Right lobe of liver (tissue), 4 donors: ENCODE results near the gene APP.

Experiments used
- POLR2A ChIP-seq: fragments of 450-650 bp; IDR thresholded peaks from one replicate; pipeline ENCODE4 v1.6.1; 2017; ENCODE audit warnings: antibody characterized with exemption, mild to moderate bottlenecking
- TF ChIP-seq, protein P1 (sequence below), 4 donors: fragments of 200-600 bp in 3 of 4; fragments of 450-650 bp in 1 of 4; IDR thresholded peaks; one replicate each; pipeline versions ENCODE4 v1.5.1 to v1.8.0; 2016 to 2022; ENCODE audit warnings: antibody characterized with exemption in 4 of 4, mild to moderate bottlenecking in 2 of 4
- donor health status: DM: no; HTN: no; CAD: no.
- donor health status: DM: no; HTN: no; CAD: no.
- donor health status: DM: no; HTN: yes; CAD: no.

DNA sequence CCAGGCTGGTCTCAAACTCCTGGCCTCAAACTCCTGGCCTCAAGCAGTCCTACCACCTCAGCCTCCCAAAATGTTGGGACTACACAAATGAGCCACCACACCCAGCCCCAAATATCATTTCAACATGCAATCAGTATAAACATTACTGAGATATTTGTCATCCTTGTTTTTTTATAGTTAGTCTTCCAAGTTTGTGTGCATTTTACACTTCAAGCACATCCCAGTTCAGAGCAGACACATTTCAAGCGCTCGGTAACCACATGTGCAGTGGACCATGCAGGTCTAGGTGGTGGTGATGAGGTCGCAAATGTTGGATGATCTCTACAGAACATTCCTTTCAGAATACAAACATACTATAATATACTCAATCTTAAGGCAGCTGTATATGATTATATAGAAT is 23.8 kb upstream of the APP start:
- TF ChIP-seq, protein P1, sequence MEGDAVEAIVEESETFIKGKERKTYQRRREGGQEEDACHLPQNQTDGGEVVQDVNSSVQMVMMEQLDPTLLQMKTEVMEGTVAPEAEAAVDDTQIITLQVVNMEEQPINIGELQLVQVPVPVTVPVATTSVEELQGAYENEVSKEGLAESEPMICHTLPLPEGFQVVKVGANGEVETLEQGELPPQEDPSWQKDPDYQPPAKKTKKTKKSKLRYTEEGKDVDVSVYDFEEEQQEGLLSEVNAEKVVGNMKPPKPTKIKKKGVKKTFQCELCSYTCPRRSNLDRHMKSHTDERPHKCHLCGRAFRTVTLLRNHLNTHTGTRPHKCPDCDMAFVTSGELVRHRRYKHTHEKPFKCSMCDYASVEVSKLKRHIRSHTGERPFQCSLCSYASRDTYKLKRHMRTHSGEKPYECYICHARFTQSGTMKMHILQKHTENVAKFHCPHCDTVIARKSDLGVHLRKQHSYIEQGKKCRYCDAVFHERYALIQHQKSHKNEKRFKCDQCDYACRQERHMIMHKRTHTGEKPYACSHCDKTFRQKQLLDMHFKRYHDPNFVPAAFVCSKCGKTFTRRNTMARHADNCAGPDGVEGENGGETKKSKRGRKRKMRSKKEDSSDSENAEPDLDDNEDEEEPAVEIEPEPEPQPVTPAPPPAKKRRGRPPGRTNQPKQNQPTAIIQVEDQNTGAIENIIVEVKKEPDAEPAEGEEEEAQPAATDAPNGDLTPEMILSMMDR (IDR thresholded peaks at IDR 0.05), result no peak
- no peak for TF ChIP-seq POLR2A
